NCI-H1048 (cell line): ENCODE results near the gene FATE1.

ENCODE experiments used
- DNase-seq: peaks from one replicate; lab custom pipeline; 2025; lab: John Stamatoyannopoulos, UW

FATE1 gene

DNA sequence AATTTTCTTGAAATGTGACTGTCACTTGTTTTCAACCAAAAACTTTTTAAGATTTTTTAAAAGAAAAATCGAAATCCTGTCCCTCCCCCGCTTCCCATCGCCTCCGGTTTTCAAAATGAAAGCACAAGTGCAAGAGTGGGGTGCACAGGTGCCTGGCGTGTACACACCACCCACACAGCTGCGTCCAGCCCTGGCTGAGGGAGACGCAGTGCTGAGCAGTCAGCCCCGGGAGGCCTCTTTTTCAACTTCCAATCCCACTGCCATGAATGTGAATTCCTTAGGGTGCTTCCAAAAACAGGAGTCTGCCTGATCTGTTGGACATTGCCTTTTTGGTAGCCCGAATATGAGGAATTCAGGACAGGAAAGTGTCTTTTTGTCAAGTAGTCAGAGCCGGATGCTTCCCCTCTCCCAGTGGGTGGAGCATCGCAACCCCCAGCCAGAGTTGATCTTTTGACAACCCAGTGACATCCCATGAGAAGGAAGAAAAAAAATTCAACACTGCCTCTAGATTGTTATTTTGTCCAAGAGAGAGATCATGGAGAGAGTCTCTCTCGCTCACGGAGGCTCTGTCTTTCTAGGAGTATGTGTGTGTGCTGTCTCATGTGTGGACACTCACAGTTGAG is 11.7 kb upstream of the FATE1 start:
- DNase-seq, result no peak

GRCh38 chrX:151708821-151709220 is 7.0 kb upstream of the FATE1 start:
- no peak for DNase-seq

GRCh38 chrX:151710457-151710856 is 5.4 kb upstream of the FATE1 start:
- DNase-seq, result no peak

DNA sequence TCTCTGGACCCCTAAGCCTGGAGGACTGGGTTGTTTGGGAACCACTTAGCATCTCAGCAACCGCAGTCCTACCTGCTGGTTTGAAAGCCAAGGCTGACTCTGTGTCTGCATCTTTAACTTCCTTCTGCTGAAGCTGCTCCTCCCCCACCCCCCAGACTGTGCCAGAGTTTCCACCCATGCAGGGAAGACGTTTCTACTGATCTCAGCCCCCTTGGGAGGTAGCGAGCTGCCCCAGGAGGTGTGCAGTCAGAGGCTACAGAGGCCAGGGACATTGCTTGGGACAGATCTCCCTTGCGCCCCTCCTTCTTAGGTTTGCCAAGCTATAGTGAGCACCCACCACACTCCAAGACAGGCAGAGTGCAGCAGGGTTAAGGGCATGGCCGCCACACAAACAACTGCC is 4.7 kb upstream of the FATE1 start:
- no peak for DNase-seq

DNA sequence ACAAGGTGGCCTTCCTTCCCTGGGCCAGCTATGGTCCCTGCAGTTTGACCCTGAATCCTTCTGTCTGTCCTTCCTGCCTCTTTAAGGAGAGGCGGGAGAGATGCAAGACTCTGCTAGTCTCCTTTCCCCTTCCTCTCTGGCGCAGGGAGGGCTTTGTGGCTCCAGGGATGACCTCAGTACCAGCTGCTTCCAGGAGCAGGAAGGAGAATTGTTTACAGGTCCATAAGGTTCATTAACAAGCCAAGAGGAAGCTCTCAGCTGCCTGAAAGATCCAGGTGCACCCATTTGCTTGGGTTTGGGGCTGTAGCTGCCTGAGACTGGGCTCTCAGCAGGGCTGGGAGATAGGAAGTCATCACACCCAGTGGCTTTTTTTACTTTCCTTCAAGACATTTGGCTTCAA is 4.0 kb upstream of the FATE1 start:
- no peak for DNase-seq

- no peak for DNase-seq
These were observed 3.6 kb upstream of the FATE1 start for GRCh38 chrX:151712253-151712652.

GRCh38 chrX:151713849-151714248 is 2.0 kb upstream of the FATE1 start:
- no peak for DNase-seq

GRCh38 chrX:151714362-151714761 is 1.5 kb upstream of the FATE1 start:
- no peak for DNase-seq

- DNase-seq, result no peak
These were observed 6.5 kb downstream of the FATE1 start for GRCh38 chrX:151722241-151722846.

DNA sequence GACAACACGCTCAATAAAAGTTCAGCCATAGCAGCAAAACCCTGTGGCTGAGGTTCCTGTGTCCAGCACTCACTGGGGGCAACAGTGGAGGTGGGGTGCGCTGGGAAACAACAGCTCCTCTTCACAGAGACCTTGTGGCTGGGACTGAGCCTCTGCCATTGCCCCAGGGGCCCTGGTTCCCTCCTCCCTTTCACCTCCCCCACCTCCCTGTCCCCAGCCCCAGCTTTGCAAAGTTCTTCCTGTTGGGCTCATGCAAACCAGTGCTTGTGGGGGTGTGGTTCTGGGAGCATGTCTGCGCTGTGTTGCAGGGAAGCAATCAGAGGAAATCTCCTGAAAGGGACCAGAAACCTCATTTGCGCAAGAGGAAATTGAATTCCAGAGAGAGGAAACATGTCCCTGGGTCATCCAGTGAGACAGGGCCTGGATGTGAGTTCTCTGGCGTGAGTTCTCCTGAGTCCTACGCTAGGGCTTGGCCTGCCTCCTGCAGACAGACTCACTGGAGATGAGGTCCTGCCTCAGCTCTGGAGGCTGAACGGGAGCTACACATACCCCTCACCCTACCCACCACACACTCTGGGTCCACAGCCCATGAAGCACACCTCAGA is 7.4 kb downstream of the FATE1 start:
- no peak for DNase-seq

- DNase-seq, result no peak
These were observed 8.9 kb downstream of the FATE1 start for GRCh38 chrX:151724563-151725337.

- DNase-seq, result no peak
These were observed 9.4 kb downstream of the FATE1 start for GRCh38 chrX:151725338-151725614.

- DNase-seq, result no peak
These were observed 10.9 kb downstream of the FATE1 start for GRCh38 chrX:151726751-151727150.

GRCh38 chrX:151727346-151727745 is 11.5 kb downstream of the FATE1 start:
- DNase-seq, result no peak

DNA sequence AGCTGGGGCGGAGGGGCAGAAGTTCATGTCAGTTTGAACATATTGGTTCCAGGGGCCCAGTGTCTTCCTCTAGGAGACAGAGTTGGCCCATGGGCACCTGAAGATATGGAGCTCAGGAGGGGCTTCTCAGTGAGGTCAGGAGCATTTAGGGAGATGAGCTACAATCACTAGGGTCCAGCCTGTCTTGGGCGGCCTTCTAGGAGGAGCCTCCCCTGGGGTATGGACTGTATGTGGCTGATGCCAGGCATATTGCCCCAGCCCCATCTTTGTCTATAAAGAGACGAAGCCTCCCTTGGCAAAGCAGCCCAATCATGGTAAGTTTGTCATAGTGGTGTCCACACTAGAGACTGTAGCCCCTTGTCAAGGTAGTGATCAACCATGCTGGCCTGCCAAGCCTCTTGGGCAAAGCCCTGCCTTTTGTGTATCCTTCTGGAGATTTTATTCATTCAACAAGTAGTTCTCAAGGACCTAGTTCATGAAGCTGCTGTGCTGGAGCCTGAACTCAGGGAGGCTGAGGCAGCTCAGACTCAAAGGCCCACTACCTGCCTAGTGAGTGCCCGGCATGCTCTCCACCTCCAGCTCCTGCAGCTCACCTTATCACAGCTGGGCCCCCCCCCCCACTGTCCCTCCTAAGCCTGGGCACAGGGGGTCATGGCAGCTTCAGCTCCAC is 13.4 kb downstream of the FATE1 start:
- DNase-seq, result no peak

DNA sequence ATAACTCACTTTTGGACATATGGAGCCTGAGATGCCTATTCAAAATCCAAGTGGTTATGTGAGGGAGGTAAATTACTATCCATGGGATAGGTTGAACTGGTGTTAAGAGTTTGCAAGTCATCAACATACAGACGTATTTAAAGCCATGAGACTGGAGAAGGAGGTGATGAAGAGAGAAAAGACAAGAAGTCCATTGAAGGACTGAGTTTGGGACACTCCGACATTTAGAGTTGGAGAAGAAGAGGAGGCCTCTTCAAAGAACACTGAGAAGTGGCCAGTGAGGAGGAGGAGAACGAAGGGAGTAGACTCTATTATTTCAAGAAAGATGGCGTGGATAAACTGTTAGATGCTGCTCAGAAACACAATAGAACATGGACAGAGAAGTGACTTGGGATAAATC is 18.6 kb downstream of the FATE1 start, which contains the start of gene CNGA2:
Gene CNGA2 (plus strand): TSS at position 301 of the 400 bp plus-strand sequence. CDS start 3,738 bp downstream, outside the sequence.
- no peak for DNase-seq

DNA sequence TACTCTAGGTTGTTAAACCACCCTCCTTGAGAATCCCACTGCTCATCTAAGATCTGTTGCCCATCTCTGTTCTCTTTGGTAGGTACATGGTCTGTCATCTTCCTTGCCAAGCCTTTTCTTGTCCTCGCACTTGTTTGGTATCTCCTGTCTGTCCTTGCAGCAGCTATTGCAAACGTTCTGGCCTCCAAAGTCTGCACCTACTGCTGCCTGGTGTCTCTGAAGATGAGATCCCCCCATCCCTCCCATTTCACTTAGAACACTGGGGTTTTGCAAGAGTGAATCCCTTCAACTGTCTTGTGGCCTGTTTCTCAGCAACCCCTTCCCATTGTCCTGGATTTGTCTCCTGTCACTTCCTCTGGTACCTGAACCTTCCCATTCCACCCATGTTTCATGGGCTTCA is 19.4 kb downstream of the FATE1 start:
- DNase-seq, result no peak

DNA sequence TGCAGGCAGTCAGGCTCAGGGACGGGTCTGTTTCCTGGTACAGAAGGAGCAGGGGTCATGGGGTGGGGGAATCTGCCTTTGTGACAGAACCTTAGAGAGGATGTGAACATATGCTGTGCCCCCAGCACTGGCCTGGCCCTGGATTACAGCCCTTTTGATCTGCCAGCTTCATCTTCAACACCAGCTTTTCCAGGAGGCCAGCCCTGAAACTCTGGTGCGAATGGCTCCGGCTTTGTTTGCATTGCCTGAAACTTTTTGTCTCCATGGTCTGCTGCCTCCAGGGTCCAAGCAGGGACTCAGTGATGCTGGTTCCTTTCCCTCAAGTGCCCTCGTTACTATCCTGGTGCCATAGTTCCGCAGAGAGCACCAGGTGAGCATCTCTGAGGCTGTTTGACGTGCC is 20.9 kb downstream of the FATE1 start:
- no peak for DNase-seq

DNA sequence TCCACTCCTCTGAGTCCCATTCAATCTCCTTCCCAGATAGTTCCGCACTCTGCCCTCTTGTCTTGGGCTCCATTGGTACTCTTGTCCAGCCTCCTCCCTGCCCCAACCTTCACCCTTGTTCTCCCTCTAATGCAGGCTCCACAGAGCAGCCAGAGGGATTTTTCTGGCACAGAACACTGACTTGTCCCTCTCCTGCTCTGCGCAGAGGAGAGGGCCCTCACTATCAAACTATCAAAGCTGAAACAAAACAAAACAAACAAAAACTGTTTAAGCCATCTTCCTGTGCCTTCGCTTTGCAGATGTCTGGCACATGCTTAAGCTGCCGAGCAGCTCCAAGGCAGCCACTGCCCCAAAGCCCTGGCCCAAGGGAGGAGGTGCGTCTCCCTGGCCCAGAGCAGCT is 21.7 kb downstream of the FATE1 start:
- DNase-seq, result no peak

DNA sequence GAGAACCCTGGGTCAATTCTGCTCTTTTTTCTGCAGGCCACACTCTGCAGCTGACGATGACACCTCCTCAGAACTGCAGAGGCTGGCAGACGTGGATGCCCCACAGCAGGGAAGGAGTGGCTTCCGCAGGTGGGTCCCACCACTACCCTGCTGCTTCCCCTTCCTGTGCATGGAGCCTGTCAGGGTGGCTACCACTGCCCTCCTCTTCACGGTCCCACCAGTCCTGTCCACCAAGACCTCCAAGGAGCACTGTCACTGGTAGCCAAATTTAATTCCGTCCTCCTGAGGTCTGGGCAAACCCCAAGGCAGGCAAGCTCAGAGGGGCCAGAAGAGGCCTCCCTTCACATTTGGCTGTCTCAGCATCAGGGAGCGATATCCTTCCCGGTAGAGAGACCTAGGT is 22.9 kb downstream of the FATE1 start:
- DNase-seq, result no peak

DNA sequence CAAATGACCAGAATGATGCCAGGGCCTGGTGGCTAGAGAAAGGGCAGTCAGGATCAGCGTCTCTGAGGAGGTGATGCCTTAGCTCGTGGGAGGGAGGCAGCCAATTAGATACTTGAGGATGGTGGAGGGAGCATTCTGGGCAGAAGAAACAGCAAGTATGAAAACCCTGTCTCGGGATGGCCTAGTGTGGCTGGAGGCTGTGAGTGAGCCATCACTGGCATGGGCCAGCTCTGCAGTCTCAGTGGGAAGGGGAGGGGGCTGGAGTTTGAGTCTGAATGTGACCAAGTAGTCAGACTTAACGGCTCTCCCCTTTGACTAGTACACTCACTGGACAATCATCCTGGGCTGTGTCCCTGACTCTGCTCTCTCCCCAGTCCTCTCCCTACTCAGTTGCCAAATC is 25.8 kb downstream of the FATE1 start:
- DNase-seq, result no peak

GRCh38 chrX:151742311-151742710 is 26.5 kb downstream of the FATE1 start:
- DNase-seq, result no peak
